Measurements from ENCODE around the gene RFTN1. TPM values are rescaled to one million over a fixed set of nuclear protein-coding genes. Genes with fewer than 3 reads are reported as not detected.
A peak's percentile ranks its signal among the peaks of the same experiment; 100 is the strongest.

RFTN1 gene
- polyA plus RNA-seq, 3 donors from 2014 or later = 96.5 to 194 (median 109) TPM

DNA sequence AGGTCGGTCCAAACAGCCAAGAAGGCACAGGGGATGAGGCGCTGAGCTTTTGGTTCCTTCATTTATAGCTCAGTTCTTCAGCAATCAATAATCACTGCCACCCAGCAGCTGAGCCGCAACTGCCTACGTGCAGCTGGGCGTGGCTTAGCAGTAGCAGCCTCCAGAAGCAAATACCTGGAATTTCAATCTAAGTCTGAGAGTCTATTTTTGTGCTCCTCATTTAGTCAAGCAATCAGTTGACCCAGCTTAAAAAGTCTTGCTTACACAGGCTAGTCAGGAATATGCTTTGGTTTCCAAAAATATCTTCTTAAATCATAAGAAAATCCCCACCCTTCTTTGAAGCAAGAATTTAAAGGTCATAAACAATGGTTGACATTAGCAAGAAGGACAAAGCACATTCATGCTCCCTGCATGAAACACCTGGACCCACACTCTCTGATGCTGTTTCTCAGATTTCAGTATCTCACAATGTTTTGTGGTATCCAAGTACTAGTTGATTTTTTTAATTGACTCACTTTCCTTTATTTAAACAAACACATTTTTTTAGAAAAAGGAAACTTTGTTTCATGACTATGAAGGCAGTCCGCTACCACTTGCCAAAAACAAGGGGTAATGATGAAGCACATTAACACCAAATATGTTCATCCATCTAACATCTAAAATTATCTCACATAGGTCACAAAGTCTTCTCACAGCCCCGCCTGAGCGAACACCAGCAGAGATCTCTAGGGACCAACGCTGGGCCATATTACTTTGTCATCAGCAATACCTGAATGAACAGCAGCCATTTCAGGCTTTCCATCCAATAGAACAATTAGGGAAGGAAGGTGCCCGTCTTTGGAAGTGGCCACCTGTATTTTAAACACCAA lies 142.4 kb downstream of the RFTN1 start:
- Mint-ChIP-seq H3K9me3 (no peaks in the 10 kb centered on the region), H3K4me3 (no peak overlapping the region), H3K27me3 (ENCODE audit: low read depth in 3 of 3) (peaks cover 0 to 16% (median 3%) of the 10 kb centered on the region in 3 donors), H3K4me1 (peaks cover 27 to 56% of the 10 kb centered on the region in 2 donors), H3K27ac (peak overlapping the region in 3 of 6 donors; percentile 10 to 73 (median 29)), H3K36me3 (peaks cover 23 to 72% (median 25%) of the 10 kb centered on the region in 3 donors)
- DNase-seq = no peak

DNA sequence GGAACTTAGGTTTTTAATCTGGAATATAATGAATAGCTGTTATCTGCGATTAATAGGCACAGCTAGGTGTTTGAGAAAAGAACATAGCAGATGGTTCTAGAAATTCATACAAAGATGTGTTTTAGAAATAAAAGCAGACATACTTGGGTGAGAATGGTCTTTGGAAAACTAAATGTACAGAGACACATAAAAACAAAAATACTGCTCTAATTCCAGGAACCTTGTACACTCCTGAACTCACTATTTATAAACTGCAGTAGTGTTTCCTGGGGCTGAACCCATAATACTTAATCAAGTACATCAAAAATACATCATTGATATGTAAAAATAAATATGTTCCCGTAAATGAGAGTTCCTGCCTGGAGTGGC lies 143.0 kb downstream of the RFTN1 start:
- DNase-seq = no peak
- H3K27me3 Mint-ChIP-seq (ENCODE audit: low read depth in 3 of 3) = peaks cover 0 to 20% (median 3%) of the 10 kb centered on the region in 3 donors
- H3K9me3 Mint-ChIP-seq = no peaks in the 10 kb centered on the region
- H3K36me3 Mint-ChIP-seq = peaks cover 19 to 72% (median 30%) of the 10 kb centered on the region in 3 donors
- H3K27ac Mint-ChIP-seq = peak overlapping the region in 1 of 6 donors; percentile 29
- H3K4me1 Mint-ChIP-seq = peaks cover 25 to 56% of the 10 kb centered on the region in 2 donors
- no peak overlapping the region for H3K4me3 Mint-ChIP-seq

DNA sequence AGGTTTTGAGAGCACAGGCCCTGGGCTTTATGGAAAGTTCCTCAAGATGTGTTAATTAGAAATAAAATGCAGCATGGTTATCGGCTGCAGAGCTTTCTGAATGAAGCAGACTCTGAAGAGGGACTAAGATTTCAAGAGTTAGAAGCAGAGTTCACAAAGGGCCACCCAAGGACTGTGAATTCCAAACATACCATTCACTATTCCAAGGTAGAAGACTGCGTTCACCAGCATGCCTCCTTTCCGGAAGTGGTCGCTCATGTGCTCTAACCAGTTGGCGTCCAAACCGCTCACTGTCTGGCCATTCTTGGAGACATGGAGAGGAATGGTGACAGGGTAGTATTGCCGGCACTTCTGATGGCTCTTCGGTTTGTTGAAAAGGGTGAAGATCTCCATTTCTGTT lies 143.6 kb downstream of the RFTN1 start:
- H3K27ac Mint-ChIP-seq = peak overlapping the region in 2 of 6 donors; percentile 29 to 37
- peaks cover 19 to 71% (median 27%) of the 10 kb centered on the region in 3 donors for H3K36me3 Mint-ChIP-seq
- no peak overlapping the region for H3K4me3 Mint-ChIP-seq

DNA sequence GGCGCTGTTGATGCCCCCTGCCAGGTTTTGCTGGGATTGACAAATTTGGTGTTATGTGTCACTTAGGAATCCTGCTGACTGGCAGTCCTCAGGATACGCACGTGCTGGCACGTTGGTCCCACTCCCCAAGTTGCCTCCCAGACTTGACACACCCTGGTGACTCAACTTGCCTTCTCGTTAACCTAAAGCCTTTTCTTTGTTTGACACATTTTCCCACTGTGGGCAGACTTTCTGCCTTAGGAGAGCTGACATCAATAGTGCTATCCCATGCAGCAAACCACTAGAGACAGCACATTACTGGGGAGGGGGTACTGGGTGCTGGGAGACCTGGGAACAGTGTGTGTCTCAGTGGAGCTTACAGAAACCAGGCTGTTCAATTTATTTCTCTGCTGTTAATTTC lies 144.2 kb downstream of the RFTN1 start:
- peaks cover 0 to 20% (median 3%) of the 10 kb centered on the region in 3 donors for H3K27me3 Mint-ChIP-seq (ENCODE audit: low read depth in 3 of 3)
- H3K27ac Mint-ChIP-seq = no peak overlapping the region
- peaks cover 27 to 61% of the 10 kb centered on the region in 2 donors for H3K4me1 Mint-ChIP-seq
- no peak for DNase-seq
- no peaks in the 10 kb centered on the region for H3K9me3 Mint-ChIP-seq
- peaks cover 18 to 71% (median 24%) of the 10 kb centered on the region in 3 donors for H3K36me3 Mint-ChIP-seq
- no peak overlapping the region for H3K4me3 Mint-ChIP-seq

More for the DNA sequence above, 143.6 kb downstream of the RFTN1 start:
- Mint-ChIP-seq H3K27me3 (ENCODE audit: low read depth in 3 of 3) (peaks cover 0 to 20% (median 3%) of the 10 kb centered on the region in 3 donors), H3K9me3 (no peaks in the 10 kb centered on the region), H3K4me1 (peaks cover 24 to 57% of the 10 kb centered on the region in 2 donors)
- no peak for DNase-seq

DNA sequence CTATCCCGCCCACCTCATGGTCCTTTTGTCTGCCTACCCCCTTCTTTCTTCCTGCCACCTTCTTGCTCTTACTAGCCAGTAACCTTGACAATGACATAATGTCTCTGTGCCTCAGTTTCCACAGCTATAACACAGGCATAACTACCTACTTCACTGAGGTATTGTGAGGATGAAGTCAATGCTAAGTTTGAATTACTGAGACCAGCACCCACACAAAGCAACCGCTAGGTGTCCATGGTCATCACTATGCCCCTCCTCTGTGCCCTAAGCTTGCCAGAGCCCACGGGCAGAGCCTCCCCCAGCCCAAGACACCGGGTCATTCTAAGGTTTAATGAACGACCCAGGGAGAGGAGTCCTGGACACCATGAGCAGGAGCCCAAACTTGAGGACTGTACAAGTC lies 146.9 kb downstream of the RFTN1 start:
- Mint-ChIP-seq H3K27me3 (ENCODE audit: low read depth in 3 of 3) (peaks cover 0 to 10% (median 3%) of the 10 kb centered on the region in 3 donors), H3K27ac (no peak overlapping the region), H3K4me1 (peaks cover 27 to 45% of the 10 kb centered on the region in 2 donors), H3K36me3 (peaks cover 16 to 65% (median 27%) of the 10 kb centered on the region in 3 donors), H3K9me3 (no peaks in the 10 kb centered on the region), H3K4me3 (no peak overlapping the region)
- DNase-seq = no peak

DNA sequence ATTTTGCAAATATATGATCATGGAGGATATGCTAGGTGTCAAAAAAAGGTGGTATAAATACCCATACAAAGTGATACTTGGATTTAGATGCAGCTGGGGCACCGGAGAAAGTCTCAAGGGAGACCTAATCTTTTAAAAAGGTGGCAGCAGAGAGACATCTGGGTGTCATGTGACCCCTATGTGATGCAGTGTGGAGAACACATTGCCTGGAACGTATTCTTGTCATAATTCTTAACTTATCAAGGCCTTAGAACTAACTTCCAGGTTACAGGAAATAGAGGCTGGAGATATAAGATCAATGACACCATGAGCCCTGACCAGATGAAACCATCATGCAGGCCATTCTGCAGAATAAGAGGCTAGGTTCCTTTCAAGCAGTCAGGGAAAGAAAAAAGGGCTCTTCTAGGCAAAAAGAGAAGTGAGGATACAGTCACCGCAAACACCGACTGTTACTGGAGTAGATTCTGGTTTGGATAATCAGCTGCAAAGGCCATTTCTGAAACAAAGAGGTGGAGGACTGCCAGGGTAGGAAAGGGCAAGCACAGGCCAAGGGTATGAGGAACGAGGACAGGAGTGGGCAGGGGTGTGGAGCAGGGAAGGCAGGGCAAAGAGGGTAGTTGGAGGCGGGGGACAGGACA lies 147.9 kb downstream of the RFTN1 start:
- H3K4me1 Mint-ChIP-seq = peaks cover 28 to 37% of the 10 kb centered on the region in 2 donors
- H3K36me3 Mint-ChIP-seq = peaks cover 20 to 65% (median 31%) of the 10 kb centered on the region in 3 donors
- H3K27ac Mint-ChIP-seq = peak overlapping the region in 1 of 6 donors; percentile 48
- H3K27me3 Mint-ChIP-seq (ENCODE audit: low read depth in 3 of 3) = peaks cover 0 to 10% (median 3%) of the 10 kb centered on the region in 3 donors
- no peak overlapping the region for H3K4me3 Mint-ChIP-seq
- DNase-seq = no peak
- H3K9me3 Mint-ChIP-seq = no peaks in the 10 kb centered on the region

DNA sequence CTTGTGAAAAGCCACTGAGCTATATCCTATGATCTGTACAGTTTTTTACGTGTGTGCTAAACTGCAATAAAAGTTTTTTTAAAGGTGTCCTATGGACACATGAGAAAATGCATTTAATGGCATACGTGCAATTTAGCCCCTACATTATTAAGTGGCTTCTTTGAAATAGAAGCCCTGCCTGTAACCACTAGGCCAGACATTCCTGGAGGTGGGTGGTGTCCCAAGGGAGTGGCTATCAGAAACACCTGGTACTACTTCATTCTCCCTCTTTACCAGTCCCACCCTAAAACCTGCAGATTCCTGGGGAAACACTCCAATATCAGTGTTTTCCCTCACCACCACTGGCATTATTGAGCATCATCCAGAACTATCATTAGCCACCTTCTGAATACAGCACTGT lies 148.5 kb downstream of the RFTN1 start:
- Mint-ChIP-seq H3K4me1 (peaks cover 28 to 31% of the 10 kb centered on the region in 2 donors), H3K27me3 (ENCODE audit: low read depth in 3 of 3) (peaks cover 0 to 12% (median 3%) of the 10 kb centered on the region in 3 donors), H3K4me3 (peak overlapping the region in 4 of 5 donors; percentile 0 to 59 (median 18)), H3K27ac (peak overlapping the region in 3 of 6 donors; percentile 3 to 60 (median 51)), H3K9me3 (no peaks in the 10 kb centered on the region), H3K36me3 (peaks cover 16 to 58% (median 27%) of the 10 kb centered on the region in 3 donors)
- DNase-seq = no peak

DNA sequence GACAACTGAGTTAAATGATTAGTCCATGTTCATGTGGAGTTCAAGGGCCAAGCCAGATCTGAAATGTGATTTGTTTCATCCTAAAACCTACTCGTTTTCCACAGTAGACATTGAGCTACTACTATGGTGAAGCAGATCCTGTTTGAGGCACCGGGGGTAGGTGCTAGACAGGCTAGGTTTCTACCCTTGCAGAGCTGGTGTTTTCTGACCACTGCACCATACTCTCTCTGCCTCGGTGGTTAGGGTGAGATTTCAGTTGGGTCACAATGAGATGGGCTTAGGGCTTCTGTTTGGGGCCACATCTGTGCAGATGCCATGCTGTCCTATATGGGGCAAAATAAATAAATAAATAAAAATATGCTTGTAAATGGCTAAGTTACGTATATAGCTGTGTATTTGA lies 149.2 kb downstream of the RFTN1 start:
- Mint-ChIP-seq H3K9me3 (no peaks in the 10 kb centered on the region), H3K4me1 (peaks cover 29 to 31% of the 10 kb centered on the region in 2 donors), H3K4me3 (peak overlapping the region in 2 of 5 donors; percentile 8 to 10), H3K36me3 (peaks cover 16 to 52% (median 26%) of the 10 kb centered on the region in 3 donors), H3K27me3 (ENCODE audit: low read depth in 3 of 3) (peaks cover 0 to 13% (median 2%) of the 10 kb centered on the region in 3 donors), H3K27ac (peak overlapping the region; percentile 48 to 82 (median 58))
- peak; percentile 34 to 51 (median 51) for DNase-seq

DNA sequence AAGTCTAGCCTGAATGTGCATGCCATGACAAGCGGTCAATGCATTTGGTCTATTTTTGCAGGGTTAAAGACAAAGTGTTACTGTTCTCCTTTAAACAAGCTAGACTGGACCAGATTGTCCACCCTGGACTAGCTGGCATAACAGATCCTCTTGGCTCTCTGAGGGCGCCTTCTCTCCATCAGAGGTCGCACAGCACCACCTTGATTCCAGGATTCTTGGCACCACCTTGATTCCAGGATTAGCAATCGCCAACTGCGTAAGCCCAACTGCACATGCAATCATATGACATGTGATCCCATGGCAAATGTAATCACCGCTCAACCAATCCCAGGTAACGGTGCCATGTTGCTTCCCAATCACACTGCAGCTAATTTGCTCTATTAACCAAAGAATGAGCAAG lies 149.9 kb downstream of the RFTN1 start:
- peaks cover 16 to 45% (median 26%) of the 10 kb centered on the region in 3 donors for H3K36me3 Mint-ChIP-seq
- peak overlapping the region in 1 of 6 donors; percentile 82 for H3K27ac Mint-ChIP-seq
- H3K9me3 Mint-ChIP-seq = no peaks in the 10 kb centered on the region
- H3K27me3 Mint-ChIP-seq (ENCODE audit: low read depth in 3 of 3) = peaks cover 0 to 14% (median 0%) of the 10 kb centered on the region in 3 donors
- no peak for DNase-seq
- peaks cover 31 to 34% of the 10 kb centered on the region in 2 donors for H3K4me1 Mint-ChIP-seq
- no peak overlapping the region for H3K4me3 Mint-ChIP-seq

DNA sequence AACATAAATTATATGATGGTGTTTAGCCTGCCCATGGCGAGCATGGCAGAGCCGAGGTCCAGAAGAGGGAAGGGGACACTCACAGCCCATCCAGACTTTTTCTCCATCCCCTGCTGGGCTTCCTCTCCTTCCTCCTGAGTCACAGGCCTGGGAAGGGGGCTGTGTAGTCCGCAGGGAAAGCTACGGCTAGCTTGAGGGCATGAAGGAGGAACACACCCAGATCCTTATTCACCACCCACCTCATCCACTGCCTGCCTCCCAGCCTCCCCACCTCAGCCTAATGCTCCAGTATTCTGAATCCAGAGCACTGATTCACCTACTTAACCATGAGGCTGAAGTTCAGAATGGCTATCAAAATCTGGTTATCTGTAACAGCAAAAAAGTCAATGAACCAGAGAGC lies 150.7 kb downstream of the RFTN1 start:
- no peaks in the 10 kb centered on the region for H3K9me3 Mint-ChIP-seq
- peaks cover 31 to 40% of the 10 kb centered on the region in 2 donors for H3K4me1 Mint-ChIP-seq
- H3K36me3 Mint-ChIP-seq = peaks cover 19 to 43% (median 24%) of the 10 kb centered on the region in 3 donors
- H3K27ac Mint-ChIP-seq = peak overlapping the region in 1 of 6 donors; percentile 68
- H3K27me3 Mint-ChIP-seq (ENCODE audit: low read depth in 3 of 3) = peaks cover 0 to 14% (median 0%) of the 10 kb centered on the region in 3 donors
- H3K4me3 Mint-ChIP-seq = no peak overlapping the region
- DNase-seq = no peak

DNA sequence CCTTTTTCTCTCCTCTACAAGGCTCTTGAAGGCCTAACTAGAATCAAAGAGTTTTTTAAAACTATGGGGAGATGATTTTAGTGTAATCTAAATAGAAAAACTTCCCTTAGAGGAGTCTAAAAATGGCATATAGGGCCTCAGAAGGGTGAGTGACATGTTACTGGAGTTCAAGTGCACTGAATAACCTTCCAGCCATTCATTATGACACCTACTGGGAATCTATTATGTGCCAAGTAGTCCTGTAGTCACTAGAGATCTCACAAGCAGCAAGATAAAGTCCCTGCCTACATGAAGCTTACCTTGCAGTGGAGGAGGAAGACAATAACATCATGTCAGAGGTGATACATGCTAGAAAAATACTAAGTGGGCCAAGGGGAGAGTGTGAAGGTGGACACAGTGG lies 152.4 kb downstream of the RFTN1 start:
- Mint-ChIP-seq H3K36me3 (peaks cover 22 to 46% (median 25%) of the 10 kb centered on the region in 3 donors), H3K27me3 (ENCODE audit: low read depth in 3 of 3) (peaks cover 0 to 10% (median 0%) of the 10 kb centered on the region in 3 donors), H3K27ac (peak overlapping the region in 4 of 6 donors; percentile 0 to 35 (median 18)), H3K4me1 (peaks cover 33 to 46% of the 10 kb centered on the region in 2 donors), H3K4me3 (no peak overlapping the region), H3K9me3 (no peaks in the 10 kb centered on the region)
- no peak for DNase-seq

DNA sequence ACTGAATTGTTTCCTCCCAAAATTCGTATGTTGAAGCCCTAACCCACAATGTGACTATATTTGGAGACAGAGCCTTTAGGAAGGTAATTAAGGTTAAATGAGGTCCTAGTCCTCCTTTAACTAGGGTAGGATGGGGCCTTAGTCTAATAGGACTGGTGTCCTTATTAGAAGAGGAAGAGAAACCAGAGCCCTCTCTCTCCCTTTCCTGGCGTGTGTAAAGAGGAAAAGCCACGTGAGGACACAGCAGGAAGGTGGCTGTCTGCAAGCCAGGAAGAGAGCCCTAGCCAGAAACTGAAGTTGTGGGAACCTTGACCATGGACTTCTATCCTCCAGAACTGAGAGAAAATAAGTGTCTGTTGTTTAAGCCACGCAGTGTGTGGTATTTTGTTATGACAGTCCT lies 154.2 kb downstream of the RFTN1 start:
- H3K4me1 Mint-ChIP-seq = peaks cover 20 to 35% of the 10 kb centered on the region in 2 donors
- H3K4me3 Mint-ChIP-seq = no peak overlapping the region
- no peak for DNase-seq
- peaks cover 0 to 7% (median 0%) of the 10 kb centered on the region in 3 donors for H3K27me3 Mint-ChIP-seq (ENCODE audit: low read depth in 3 of 3)
- H3K9me3 Mint-ChIP-seq = no peaks in the 10 kb centered on the region
- peaks cover 21 to 43% (median 25%) of the 10 kb centered on the region in 3 donors for H3K36me3 Mint-ChIP-seq
- H3K27ac Mint-ChIP-seq = peak overlapping the region in 2 of 6 donors; percentile 2 to 64

DNA sequence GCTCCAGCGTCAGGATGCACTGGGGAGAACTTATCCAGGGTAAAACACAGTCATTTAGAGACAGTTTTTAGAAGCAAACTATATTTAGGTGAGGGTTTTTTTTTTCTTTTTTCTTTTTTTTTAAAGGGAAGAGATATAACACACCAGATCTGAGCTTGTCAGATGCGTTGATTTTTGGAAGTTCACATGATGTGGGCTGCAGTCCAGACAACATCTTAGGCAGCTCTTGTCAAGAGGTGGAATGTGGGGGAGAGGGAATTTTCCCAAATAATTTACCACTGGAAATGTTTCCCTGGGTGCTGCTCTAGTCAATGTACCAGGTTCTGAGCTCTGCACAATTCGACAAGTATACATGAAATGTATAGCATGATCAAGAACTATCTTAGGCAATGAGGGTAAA lies 155.2 kb downstream of the RFTN1 start:
- Mint-ChIP-seq H3K36me3 (peaks cover 26 to 38% (median 30%) of the 10 kb centered on the region in 3 donors), H3K27me3 (ENCODE audit: low read depth in 3 of 3) (peaks cover 0 to 10% (median 0%) of the 10 kb centered on the region in 3 donors), H3K27ac (peak overlapping the region in 2 of 6 donors; percentile 29 to 65), H3K4me3 (no peak overlapping the region), H3K4me1 (peaks cover 13 to 25% of the 10 kb centered on the region in 2 donors), H3K9me3 (no peaks in the 10 kb centered on the region)
- DNase-seq = no peak

Measured in immature natural killer cell (primary cell).